ENCODE measurements around the gene SH2D4B.

DNA sequence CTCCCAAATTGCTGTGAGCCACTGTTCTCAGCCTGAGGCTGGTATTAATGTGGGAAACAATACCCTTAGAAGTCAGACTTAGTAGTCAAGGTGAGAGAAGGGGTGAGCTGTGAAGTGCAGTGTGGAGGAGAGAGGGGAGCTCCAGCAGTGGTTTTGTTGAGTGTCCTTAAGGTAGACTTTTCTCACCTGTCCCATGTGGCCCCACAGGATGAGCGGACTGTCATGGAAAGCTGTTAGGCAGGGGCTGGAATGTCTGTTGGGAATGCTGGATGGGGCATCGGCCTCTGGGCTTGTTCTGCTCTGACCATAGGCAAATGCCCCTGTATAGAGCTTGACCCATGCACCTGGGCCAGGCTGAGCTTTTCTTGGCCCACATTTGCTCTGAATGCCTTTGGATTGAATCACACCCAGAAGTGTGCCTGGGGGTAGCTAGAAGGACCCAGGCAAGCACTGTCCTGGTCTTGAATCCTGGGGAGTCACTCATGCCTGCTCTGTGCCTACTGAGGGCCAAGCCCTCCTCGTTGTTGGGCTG lies 36.3 kb upstream of the SH2D4B start:
- TF ChIP-seq, protein P1, sequence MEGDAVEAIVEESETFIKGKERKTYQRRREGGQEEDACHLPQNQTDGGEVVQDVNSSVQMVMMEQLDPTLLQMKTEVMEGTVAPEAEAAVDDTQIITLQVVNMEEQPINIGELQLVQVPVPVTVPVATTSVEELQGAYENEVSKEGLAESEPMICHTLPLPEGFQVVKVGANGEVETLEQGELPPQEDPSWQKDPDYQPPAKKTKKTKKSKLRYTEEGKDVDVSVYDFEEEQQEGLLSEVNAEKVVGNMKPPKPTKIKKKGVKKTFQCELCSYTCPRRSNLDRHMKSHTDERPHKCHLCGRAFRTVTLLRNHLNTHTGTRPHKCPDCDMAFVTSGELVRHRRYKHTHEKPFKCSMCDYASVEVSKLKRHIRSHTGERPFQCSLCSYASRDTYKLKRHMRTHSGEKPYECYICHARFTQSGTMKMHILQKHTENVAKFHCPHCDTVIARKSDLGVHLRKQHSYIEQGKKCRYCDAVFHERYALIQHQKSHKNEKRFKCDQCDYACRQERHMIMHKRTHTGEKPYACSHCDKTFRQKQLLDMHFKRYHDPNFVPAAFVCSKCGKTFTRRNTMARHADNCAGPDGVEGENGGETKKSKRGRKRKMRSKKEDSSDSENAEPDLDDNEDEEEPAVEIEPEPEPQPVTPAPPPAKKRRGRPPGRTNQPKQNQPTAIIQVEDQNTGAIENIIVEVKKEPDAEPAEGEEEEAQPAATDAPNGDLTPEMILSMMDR (IDR thresholded peaks at IDR 0.05; ENCODE audit: low read length): no peak
- TF ChIP-seq EZH2 (IDR thresholded peaks at IDR 0.05; ENCODE audit: borderline replicate concordance, low read length): no peak

Measured in OCI-LY1 (cell line).